ENCODE data around the gene GUCY1A2.

GRCh38 chr11:106714199-106714598, 304.1 kb downstream of the GUCY1A2 start:
- TF ChIP-seq, protein P1, sequence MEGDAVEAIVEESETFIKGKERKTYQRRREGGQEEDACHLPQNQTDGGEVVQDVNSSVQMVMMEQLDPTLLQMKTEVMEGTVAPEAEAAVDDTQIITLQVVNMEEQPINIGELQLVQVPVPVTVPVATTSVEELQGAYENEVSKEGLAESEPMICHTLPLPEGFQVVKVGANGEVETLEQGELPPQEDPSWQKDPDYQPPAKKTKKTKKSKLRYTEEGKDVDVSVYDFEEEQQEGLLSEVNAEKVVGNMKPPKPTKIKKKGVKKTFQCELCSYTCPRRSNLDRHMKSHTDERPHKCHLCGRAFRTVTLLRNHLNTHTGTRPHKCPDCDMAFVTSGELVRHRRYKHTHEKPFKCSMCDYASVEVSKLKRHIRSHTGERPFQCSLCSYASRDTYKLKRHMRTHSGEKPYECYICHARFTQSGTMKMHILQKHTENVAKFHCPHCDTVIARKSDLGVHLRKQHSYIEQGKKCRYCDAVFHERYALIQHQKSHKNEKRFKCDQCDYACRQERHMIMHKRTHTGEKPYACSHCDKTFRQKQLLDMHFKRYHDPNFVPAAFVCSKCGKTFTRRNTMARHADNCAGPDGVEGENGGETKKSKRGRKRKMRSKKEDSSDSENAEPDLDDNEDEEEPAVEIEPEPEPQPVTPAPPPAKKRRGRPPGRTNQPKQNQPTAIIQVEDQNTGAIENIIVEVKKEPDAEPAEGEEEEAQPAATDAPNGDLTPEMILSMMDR (conservative IDR thresholded peaks at IDR 0.05; ENCODE audit: low read depth, low read length): no peak
- no peak for TF ChIP-seq EZH2 (IDR thresholded peaks at IDR 0.05; ENCODE audit: borderline replicate concordance, low read depth, low read length, poor library complexity, severe bottlenecking)
